ENCODE results near the gene PTPRK.

- TF ChIP-seq POLR2A (IDR thresholded peaks at IDR 0.05; ENCODE audit: low read depth, low read length), result no peak
- TF ChIP-seq POLR2AphosphoS5 (IDR thresholded peaks at IDR 0.05; ENCODE audit: low read depth, low read length), result no peak
- no peak for TF ChIP-seq TAF1 (IDR thresholded peaks at IDR 0.05; ENCODE audit: low read depth, low read length)
Measured at GRCh38 chr6:128141932-128142331, 378.5 kb downstream of the PTPRK start.

All from GM12891 (cell line).